ENCODE results near the gene CHAD. TPM values are rescaled to one million over a fixed set of nuclear protein-coding genes. Genes with fewer than 3 reads are reported as not detected.
"Not testable (repeated sequence)": the region's sequence is repeated elsewhere in the genome, so short reads cannot be mapped to it uniquely, and the experiment has no call there.

Gene CHAD
- polyA plus RNA-seq, 1 donor = 4.0 TPM

GRCh38 chr17:50457621-50458020, 11.1 kb downstream of the CHAD start:
- no peak for DNase-seq (ENCODE audit: low read depth)

DNA sequence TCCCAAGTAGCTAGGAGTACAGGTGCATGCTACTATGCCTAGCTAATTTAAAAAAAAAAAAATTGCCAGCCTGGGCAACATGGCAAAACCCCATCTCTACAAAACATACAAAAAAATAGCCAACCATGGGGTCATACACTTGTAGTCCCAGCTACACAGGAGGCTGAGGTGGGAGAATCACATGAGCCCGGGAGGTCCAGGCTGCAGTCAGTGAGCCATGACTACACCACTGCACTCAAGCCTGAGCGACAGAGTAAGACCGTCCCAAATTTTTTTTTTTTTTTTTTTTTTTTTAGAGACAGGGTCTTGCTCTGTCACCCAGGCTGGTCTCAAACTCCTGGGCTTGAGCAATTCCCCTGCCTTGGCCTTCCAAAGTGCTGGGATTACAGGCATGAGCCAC, 14.8 kb downstream of the CHAD start:
- no peak for DNase-seq (ENCODE audit: low read depth)

GRCh38 chr17:50452630-50453300, 15.9 kb downstream of the CHAD start:
- DNase-seq (ENCODE audit: low read depth) = no peak

GRCh38 chr17:50451943-50452629, 16.6 kb downstream of the CHAD start:
- no peak for DNase-seq (ENCODE audit: low read depth)

DNA sequence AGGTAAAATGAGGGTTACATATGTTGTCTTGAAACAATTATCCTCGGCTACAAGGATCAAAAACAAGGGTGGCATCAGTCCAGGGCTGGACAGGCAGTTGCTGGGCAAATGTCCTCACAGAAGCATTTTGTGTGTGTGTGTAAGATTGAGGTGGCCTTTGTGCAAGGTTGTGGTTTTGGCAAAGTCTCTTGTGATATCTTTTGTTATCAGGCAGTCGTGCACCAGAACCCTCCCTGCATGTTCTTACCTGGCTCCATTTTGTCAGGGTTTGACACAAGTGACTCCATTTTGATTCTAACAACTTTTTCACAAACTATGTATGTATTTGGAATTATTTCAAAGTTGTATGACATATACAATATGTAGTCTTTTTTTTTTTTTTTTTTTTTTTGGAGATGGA, 20.0 kb downstream of the CHAD start:
- DNase-seq (ENCODE audit: low read depth) = no peak

DNA sequence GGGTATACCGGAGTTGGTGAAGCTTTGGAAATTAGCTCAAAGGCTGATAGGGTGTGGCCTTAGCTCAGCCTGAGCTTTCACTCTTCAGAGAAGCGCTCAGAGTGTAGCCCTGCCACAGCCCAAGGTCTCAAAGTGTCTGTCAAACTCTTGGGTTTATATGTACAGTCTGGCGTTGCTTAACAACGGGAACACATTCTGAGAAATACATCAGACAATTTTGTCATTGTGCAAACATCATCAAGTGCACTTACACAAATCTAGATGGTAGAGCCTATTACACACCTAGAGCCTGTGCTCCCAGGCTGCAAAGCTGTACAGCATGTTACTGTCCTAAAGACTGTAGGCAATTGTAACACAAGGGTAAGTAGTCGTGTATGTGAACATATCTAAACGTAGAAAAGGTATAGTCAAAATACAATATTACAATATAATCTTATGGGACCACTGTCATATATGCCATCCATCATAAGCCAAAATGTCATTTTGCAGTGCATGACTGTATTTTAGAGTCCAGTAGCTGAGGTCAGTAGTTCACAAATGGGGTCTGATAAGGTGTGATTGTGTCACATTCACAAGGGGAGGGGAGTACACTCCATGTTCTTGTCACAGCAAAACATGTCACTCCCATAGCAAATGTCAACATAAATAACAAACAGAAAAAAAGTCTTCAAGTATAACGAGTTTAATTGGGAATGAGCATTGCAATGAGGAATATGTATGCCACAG, 20.6 kb downstream of the CHAD start:
- DNase-seq (ENCODE audit: low read depth) = no peak

DNA sequence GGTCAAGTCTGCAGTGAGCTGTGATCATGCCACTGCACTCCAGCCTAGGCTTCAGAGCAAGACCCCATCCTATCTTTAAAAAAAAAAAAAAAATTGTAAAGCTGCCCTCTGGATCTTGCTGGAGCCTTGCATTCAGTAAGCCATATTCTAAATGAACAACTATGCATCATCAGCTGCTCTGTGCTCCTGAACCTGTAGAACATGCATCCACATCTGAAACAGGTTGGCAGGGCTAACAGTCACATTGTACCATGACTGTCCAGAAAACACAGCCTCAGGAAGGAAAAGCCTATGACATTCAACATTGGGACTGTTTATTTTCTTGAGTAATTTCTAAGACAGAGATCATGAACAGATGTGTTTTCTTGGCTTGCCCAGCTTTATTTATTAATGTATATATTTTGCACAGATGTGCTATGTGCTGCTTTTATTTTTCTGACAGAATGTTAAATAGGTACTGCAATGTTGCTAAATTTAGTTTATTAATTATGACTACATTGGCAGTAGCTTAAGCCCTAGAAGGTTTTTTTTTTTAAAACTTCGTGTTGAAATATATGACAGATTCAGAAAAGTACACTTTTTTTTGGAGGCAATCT, 22.9 kb downstream of the CHAD start:
- DNase-seq (ENCODE audit: low read depth) = no peak

DNA sequence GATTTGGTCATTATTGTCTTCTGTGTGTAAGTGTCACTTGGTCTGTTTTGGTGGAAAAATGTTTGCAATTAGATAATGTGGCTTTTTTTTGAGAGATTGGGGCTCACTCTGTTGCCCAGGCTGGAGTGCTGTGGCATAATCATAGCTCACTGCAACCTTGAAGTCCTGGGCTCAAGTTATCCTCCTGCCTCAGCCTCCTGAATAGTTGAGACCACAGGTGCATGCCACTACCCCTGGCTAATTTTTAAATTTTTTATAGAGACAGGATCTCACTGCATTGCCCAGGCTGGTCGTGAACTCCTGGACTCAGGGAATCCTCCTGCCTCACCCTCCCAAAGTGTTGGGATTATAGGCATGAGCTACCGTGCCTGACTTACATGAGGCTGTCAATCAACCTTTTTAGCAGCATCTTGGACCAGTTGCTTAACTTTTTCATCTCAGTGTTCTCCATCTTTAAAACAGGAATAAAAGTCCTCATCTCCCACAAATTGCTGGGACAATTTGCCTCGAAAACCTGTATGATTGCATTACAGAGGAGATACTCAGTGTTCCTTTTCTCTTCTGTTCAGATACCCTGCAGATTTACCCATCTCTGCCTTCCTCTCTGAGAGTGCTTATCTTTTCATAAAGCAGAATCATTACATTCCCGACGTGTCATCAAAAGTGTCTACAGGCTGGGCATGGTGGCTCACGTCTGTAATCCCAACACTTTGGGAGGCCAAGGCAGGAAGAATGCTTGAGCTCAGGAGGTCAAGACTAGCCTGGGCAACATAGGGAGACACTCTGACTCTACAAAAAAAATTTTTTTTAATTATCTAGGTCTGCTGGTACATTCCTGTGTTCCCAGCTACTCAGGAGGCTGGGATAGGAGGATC, 23.6 kb downstream of the CHAD start:
- no peak for DNase-seq (ENCODE audit: low read depth)

- no peak for DNase-seq (ENCODE audit: low read depth)
Observed at GRCh38 chr17:50443505-50443974, 25.1 kb downstream of the CHAD start.

DNA sequence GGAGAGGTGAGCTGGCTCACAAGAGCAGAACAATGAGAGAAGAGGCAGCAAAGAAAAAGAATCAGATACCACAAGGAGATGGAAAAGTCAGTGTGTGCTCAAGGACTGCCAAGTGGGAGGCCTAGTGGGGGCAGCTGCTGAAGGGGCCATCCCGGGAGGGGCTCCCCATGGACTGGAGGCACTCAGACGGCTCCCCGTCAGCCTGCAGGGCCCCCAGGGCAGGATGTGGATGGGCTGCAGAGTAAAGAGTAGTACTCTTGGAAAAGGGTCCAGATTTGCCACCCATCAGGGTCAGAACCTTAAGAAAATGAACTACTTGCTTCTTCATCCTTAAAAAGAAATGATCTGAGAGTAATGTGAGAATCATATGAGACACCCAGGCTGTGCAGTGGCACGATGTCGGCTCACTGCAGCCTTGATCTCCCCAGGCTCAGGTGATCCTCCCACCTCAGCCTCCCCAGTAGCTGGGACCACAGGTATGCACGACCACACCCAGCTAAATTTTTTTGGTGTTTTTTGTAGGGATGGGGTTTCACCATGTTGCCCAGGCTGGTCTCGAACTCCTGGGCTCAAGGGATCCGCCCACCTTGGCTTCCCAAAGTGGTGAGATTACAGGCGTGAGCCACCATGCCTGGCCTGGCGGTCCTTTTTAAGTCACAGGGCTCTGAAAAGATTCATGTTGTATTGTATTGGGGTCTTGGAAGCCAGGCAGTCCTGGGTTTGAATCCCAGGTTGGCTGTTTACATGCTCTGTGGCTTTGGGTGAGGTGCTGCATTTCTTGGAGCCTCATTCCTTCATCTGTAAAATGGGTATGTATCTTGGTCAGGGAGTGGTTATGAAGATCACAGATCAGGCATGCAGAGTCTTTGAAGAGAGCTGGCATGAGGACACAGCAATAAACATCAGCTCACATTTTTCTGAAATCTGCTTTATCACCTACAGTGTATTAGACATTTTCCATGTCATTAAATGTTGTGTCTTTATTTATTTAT, 27.5 kb downstream of the CHAD start:
- DNase-seq (ENCODE audit: low read depth) = no peak

GRCh38 chr17:50440172-50440837, 28.4 kb downstream of the CHAD start:
- no peak for DNase-seq (ENCODE audit: low read depth)

GRCh38 chr17:50439008-50439407, 29.7 kb downstream of the CHAD start:
- DNase-seq (ENCODE audit: low read depth) = no peak

DNA sequence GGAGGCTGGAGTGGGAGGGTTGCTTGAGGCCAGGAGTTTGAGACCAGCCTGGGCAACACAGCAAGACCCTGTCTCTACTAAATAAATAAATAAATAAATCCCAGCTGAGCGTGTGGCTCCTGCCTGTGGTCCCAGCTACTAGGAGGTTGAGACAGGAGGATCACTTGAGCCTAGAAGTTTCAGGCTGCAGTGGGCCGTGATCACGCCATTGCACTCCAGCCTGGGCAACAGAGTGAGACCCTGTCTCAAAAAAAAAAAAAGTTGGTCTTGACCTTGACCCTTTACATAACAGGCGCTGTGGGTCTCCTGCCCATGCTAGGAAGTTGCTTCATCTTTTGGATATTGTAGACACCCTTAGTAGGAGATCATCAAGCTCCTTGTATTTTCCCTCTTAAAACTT, 31.3 kb downstream of the CHAD start:
- DNase-seq (ENCODE audit: low read depth) = no peak

DNA sequence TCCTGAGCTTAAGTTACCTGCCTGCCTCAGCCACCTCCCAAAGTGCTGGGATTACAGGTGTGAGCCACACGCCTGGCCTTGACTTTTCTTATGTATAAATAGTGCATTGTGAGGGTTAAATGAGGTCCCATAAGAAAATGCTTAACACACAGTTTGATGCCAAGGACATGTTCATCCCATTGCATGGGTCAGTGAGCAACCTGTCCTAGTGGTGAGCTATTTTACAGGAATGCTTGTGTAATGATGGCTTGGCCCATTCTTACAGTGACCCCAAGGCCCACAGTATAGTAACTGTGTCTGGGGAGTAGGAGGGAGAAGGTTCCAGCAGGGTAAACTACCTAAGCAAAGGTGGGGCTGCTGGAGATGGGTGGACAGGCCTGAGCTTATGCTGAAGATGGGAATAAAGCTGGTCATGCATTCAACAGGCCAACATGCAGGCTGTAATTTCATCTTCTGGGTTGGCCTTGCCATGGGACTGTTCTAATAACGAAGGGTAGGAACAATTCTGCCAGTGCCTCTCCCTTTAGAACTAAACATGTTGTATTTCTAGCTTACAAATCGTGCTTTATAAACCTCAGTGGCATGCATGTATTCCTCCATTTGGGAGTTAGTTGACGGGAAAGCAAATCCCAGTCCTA, 36.4 kb downstream of the CHAD start:
- no peak for DNase-seq (ENCODE audit: low read depth)

GRCh38 chr17:50430821-50431618, 37.7 kb downstream of the CHAD start:
- DNase-seq (ENCODE audit: low read depth) = no peak

GRCh38 chr17:50429793-50430192, 38.9 kb downstream of the CHAD start:
- DNase-seq (ENCODE audit: low read depth) = no peak

- no peak for DNase-seq (ENCODE audit: low read depth)
Observed at GRCh38 chr17:50428831-50429424, 39.8 kb downstream of the CHAD start.

DNA sequence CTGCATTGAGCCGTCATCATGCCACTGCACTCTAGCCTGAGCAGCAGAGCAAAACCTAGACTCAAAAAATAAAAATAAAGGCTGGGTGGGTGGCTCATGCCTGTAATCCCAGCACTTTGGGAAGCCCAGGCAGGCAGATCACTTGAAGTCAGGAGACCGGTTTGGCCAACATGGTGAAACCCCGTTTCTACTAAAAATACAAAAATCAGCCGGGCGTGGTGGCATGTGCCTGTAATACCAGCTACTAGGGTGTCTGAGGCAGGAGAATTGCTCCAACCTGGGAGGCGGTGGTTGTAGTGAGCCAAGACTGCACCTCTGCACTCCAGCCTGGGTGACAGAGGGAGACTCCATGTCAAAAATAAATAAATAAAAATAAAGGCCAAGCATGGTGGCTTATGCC, 40.6 kb downstream of the CHAD start:
- not testable (repeated sequence) for DNase-seq (ENCODE audit: low read depth)

All from forelimb muscle (tissue), 1 donor.